Measurements from ENCODE around the gene FMO2.

The FMO2 gene

DNA sequence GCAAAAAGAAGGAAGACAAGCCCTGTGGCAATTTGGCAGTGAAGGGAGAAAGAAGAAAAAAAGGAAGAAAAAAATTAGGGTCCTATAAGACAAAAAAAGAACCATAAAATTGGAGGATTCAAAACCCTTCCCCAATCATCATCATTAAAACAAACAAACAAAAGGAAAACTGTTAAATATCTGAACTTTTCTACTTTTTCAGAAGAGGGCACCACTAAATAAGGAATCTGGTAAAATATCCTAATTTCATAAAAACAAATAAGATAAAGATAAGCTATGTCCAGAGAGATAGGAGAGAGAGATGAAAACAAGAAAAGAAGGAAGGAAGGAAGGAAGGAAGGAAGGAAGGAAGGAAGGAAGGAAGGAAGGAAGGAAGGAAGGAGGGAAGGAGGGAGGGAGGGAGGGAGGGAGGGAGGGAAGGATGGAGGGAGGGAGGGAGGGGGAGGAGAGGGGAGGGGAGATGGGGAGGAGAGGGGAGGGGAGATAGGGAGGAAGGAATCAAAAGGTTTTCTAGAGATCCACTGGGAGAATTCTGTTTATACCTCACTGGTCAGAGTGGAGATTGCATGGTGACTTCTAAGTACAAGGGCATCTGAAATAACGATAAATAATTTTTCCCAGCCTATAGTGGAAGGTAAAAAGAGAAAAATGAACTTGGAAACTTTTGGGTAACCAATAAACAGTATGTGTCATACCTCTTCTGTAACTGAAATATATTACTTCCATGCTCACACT lies 10.4 kb upstream of the FMO2 start:
- no peak for DNase-seq (ENCODE audit: low read depth)

GRCh38 chr1:171177261-171177660 lies 7.8 kb upstream of the FMO2 start:
- DNase-seq (ENCODE audit: low read depth): no peak

DNA sequence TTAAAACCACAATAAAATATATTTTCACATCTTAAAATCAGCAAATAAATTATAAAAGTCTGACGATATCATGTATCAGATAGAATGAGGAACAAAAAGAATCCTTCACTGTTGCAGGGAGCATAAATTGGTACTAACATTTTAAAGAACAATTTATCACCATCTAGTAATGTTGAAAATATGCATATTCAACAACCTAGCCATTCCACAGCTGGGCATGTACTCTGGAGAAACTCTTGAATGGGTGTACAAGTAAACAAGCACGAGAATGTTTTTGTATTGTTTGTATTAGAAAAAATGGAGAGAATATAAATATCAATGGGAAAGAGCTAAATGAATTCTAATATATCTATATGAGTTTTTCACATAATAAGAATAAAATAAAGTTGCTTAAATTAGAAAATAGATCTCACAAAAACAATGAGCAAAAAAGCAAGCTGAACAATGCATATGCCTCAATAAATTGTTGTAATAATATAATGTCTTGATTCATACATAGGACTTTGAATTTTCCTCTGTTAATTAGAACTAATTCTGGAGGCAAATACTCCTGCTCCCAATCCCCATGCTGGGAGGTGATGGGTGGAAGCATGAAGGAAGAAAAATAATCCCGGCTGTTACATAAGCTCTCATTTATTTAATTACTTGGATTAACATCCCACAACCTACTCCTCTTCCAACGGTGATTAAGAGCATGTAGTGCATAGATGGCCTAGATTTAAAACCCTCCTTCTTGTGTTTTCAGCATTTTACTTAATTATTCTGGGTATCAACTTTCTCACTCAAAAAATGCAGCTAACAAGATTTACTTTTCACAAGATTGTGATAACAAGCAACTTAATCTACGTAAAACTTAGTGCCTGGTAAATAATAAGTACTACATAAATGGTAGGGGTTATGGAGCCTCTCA lies 5.5 kb upstream of the FMO2 start:
- DNase-seq (ENCODE audit: low read depth): no peak

DNA sequence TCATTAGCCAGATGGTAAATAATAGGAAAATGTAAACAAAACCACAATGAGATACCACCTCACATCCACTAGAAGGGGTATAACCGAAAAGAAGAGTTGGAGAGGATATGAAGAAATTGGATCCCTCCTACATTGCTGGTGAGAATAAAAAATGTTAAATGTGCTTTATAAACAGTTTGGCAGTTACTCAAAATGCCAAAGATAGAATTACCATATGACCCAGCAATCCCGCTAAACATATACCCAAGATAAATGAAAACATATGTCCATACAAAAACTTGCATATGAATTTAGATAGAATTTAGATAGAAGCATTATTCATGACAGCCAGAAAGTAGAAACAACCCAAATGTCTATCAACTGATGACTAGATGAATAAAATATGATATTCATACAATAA lies 4.4 kb upstream of the FMO2 start:
- DNase-seq (ENCODE audit: low read depth): no peak

GRCh38 chr1:171188388-171189266 lies 3.5 kb downstream of the FMO2 start:
- peak; percentile 10 for DNase-seq (ENCODE audit: low read depth)

DNA sequence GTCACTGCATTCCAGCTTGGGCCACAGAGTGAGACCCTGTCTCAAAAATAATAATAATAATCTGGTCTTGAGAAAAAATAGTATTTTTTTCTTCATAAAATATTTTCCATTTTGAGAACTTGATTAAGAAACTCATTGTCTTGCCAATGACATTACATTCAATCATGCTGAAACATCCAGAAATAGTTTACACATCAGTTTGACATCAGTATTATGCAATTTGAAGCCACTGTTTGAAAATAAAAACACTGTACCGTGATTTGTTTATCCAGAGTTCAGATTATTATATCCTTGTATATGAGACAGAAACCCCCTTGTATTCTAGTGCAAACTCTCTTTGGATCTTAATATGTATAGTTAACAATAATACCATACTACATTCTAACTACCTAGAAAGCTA lies 6.9 kb downstream of the FMO2 start:
- DNase-seq (ENCODE audit: low read depth): no peak

- no peak for DNase-seq (ENCODE audit: low read depth)
Measured at GRCh38 chr1:171195767-171196166, 10.7 kb downstream of the FMO2 start.

- no peak for DNase-seq (ENCODE audit: low read depth)
Measured at GRCh38 chr1:171196351-171196750, 11.3 kb downstream of the FMO2 start.

- DNase-seq (ENCODE audit: low read depth): no peak
Measured at GRCh38 chr1:171198081-171198480, 13.0 kb downstream of the FMO2 start.

DNA sequence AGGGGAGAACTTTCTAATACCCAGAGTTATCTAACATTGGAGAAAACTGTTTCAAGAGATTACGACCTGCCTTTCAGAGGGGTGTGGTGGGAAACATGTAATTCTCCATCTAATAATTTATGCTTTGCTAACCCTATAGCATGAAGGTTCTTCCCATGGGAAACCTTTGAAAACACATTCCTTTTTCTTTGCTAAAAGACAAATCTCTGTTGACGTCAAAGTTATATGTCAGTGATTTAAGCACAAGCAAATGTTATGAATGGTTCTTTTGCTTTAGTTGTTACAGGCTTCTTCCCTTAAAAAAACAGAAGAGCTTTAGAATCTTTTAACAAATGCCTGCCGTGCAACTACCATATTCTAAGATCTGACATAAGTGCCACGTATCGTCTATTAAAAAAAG lies 19.2 kb downstream of the FMO2 start:
- no peak for DNase-seq (ENCODE audit: low read depth)

- DNase-seq (ENCODE audit: low read depth): no peak
Measured at GRCh38 chr1:171206204-171206977, 21.3 kb downstream of the FMO2 start.

DNA sequence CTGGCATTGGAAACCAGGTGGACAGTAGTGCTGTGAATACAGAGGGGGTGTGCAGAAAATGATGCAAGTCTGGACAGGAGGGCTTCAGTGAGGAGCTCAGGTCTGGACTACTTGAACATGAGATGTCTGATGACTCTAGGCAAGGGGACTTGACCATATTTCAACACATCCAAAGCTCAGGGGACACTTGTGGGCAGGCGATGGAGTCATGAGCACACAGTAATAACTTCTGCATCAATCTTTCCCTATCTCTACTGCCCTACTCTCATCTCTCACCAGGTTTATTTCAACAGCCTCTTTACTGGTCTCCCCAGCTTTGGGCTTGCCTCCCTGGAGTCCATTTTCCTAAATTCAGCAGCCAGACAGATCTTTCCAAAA lies 21.9 kb downstream of the FMO2 start:
- no peak for DNase-seq (ENCODE audit: low read depth)

- no peak for DNase-seq (ENCODE audit: low read depth)
Measured at GRCh38 chr1:171207377-171207776, 22.3 kb downstream of the FMO2 start.

GRCh38 chr1:171210355-171210754 lies 25.3 kb downstream of the FMO2 start:
- DNase-seq (ENCODE audit: low read depth): no peak

DNA sequence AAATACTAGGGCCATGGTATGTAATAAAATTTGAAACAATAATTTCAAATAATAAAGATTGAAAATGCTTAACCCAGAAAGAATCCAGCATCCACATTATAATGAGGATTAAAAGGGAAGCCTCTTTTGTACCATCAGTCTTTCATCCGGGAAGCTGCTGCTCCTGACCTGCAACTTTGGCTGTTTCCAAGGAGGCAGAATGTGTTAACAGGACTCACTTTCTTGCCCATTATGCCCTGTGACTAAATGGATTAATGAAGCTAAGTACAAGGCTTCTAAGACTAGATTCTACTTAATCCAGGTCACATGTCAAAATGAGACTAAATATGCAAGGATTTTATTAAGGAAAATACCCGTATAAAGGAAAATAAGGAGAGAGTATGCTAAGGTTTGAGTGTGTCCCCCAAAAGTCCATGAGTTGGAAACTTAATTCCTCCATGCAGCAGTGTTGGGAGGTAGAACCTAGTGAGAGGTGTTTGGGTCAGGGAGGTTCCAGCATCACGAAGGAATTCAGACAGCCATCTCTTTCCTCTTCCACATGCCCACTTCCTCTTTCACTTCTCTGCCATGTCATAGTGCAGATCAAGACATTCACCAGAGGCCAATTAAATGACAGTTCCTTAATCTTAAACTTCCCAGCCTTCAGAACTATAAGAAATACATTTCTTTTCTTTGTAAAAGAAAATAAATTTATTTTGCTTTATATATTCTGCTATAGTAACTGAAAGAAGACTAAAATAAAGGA lies 27.7 kb downstream of the FMO2 start:
- no peak for DNase-seq (ENCODE audit: low read depth)

DNA sequence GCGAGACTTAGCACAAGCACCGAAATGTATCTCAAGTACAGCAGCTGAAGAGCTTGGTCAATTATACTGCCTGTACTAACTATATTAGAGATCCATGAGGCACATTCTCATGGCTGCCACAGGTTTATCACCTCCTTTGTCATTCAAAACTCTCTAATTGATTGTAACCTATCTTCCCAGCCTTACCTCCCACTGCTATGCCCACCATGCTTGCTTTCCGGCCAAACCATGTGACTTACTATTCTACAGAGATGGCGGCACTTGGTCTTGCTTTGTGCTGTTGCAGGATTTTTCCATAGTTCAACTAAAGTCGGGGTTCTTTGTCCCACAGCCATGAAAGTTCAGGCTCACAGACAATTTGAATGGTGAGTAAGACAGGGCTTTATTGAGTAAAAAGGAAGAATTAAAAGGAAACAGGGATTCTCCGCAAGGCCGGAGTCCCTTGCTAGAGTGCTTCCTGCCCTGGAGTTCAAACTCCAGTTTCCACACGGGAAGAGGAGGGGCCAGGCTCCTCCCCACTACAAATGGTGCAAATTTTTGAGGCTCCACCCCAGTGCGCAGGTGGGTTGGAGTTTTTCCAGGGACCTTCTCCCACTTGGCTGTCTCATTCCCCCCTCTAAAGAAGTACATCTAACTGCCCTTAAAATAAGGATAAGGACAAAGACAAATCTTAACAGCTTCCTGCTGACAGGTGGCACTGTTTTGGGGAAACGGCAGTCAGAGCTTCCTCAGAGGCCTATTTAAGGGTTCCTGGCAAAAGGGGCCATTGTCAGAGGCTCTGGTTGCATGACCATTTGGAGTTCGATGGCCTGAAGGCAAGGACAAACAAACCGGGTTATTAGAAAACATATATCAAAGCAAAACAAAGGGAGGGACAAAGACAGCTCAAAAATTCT lies 28.7 kb downstream of the FMO2 start:
- no peak for DNase-seq (ENCODE audit: low read depth)

- no peak for DNase-seq (ENCODE audit: low read depth)
Measured at GRCh38 chr1:171217658-171218443, 32.8 kb downstream of the FMO2 start.

DNA sequence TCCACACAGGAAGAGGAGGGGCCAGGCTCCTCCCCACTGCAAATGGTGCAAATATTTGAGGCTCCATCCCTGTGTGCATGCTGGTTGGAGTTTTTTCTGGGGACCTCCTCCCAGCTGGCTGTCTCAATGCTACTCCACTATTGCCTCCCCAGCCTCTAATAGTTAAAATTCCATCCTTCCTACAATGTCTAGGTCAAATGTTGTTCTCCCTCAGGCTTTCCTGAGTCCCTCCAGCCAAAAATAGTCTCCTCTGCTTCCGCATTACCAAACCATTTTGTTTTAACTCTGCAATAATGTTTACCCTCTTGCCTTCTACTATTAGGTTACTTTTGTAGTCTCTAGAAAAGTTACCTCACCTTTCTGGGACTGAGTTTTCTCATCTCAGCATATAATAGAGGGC lies 33.6 kb downstream of the FMO2 start:
- no peak for DNase-seq (ENCODE audit: low read depth)
